GM21423 (cell line): Measurements from ENCODE around the gene HACD2.
A peak's percentile ranks its signal among the peaks of the same experiment; 100 is the strongest.

ENCODE experiments used
- ATAC-seq: cut with Tn5 transposase; IDR thresholded peaks from one replicate; pipeline ENCODE4 v1.9.1; 2021; ENCODE audit warnings: mild to moderate bottlenecking, moderate library complexity; ENCODE audit not compliant: unreplicated experiment

The HACD2 gene

GRCh38 chr3:123571973-123572365 lies 12.9 kb downstream of the HACD2 start:
- no peak for ATAC-seq

- no peak for ATAC-seq
These were observed 13.4 kb downstream of the HACD2 start for GRCh38 chr3:123571264-123571972.

- no peak for ATAC-seq
These were observed 16.0 kb downstream of the HACD2 start for GRCh38 chr3:123568875-123569274.

GRCh38 chr3:123568034-123568433 lies 16.8 kb downstream of the HACD2 start:
- no peak for ATAC-seq

- no peak for ATAC-seq
These were observed 20.8 kb downstream of the HACD2 start for GRCh38 chr3:123564056-123564455.

GRCh38 chr3:123562547-123562946 lies 22.3 kb downstream of the HACD2 start:
- ATAC-seq = no peak

GRCh38 chr3:123561188-123561587 lies 23.7 kb downstream of the HACD2 start:
- no peak for ATAC-seq

- ATAC-seq = no peak
These were observed 25.6 kb downstream of the HACD2 start for GRCh38 chr3:123559040-123559861.

- ATAC-seq = no peak
These were observed 31.3 kb downstream of the HACD2 start for GRCh38 chr3:123553536-123553935.

- no peak for ATAC-seq
These were observed 32.1 kb downstream of the HACD2 start for GRCh38 chr3:123552768-123553167.

GRCh38 chr3:123552095-123552714 lies 32.6 kb downstream of the HACD2 start:
- ATAC-seq = no peak

GRCh38 chr3:123547881-123548519 lies 36.9 kb downstream of the HACD2 start:
- ATAC-seq = no peak

- no peak for ATAC-seq
These were observed 38.6 kb downstream of the HACD2 start for GRCh38 chr3:123546133-123546755.

GRCh38 chr3:123543950-123544349 lies 40.9 kb downstream of the HACD2 start:
- ATAC-seq = no peak

- ATAC-seq = no peak
These were observed 44.6 kb downstream of the HACD2 start for GRCh38 chr3:123540285-123540684.

GRCh38 chr3:123536153-123536895 lies 48.5 kb downstream of the HACD2 start:
- ATAC-seq = peak; percentile 55

- no peak for ATAC-seq
These were observed 49.3 kb downstream of the HACD2 start for GRCh38 chr3:123535580-123535979.

GRCh38 chr3:123534264-123534663 lies 50.6 kb downstream of the HACD2 start:
- no peak for ATAC-seq

GRCh38 chr3:123533554-123534159 lies 51.2 kb downstream of the HACD2 start:
- no peak for ATAC-seq

GRCh38 chr3:123528130-123528529 lies 56.7 kb downstream of the HACD2 start:
- ATAC-seq = no peak
